Spleen (tissue), 11 donors: ENCODE data around the gene NT5DC2. TPM values are rescaled to one million over a fixed set of nuclear protein-coding genes. Genes with fewer than 3 reads are reported as not detected.

Experiments used
- DNase-seq: peaks from one replicate; pipeline ENCODE4 v3.0.0-alpha.2; 2020
- H3K27ac ChIP-seq, 8 donors: fragments of 200-600 bp; sonication (generic) in 7 of 8; 1 replicate in 4 of 8; 2 replicates in 4 of 8; pipeline versions ENCODE4 v1.5.0 to v1.8.0; 2016 to 2021; ENCODE audit warnings: inconsistent platforms in 4 of 8, mild to moderate bottlenecking in 4 of 8, moderate library complexity in 1 of 8
- H3K27me3 ChIP-seq, 7 donors: fragments of 200-600 bp; sonication (generic) in 6 of 7; replicated peaks in 1 of 7; 1 replicate in 4 of 7; 2 replicates in 3 of 7; pipeline versions ENCODE4 v1.5.0 to v1.8.0; 2016 to 2021; ENCODE audit warnings: inconsistent platforms in 3 of 7, mild to moderate bottlenecking in 1 of 7
- H3K36me3 ChIP-seq, 6 donors: fragments of 200-600 bp; sonication (generic) in 5 of 6; 1 replicate in 4 of 6; 2 replicates in 2 of 6; pipeline versions ENCODE4 v1.5.0 to v1.8.0; 2016 to 2021; ENCODE audit warnings: inconsistent platforms in 2 of 6
- H3K4me1 ChIP-seq, 6 donors: fragments of 200-600 bp; sonication (generic) in 5 of 6; 1 replicate in 3 of 6; 2 replicates in 3 of 6; pipeline versions ENCODE4 v1.5.0 to v1.8.0; 2016 to 2021; ENCODE audit warnings: inconsistent platforms in 3 of 6
- H3K4me3 ChIP-seq, 8 donors: fragments of 200-600 bp; sonication (generic) in 7 of 8; 1 replicate in 4 of 8; 2 replicates in 4 of 8; pipeline versions ENCODE4 v1.5.0 to v1.8.0; 2016 to 2021; ENCODE audit warnings: inconsistent platforms in 4 of 8, mild to moderate bottlenecking in 4 of 8, moderate library complexity in 2 of 8
- H3K9me3 ChIP-seq, 8 donors: fragments of 200-600 bp; sonication (generic) in 7 of 8; 1 replicate in 4 of 8; 2 replicates in 4 of 8; pipeline versions ENCODE4 v1.5.0 to v1.8.0; 2016 to 2021; ENCODE audit warnings: inconsistent platforms in 4 of 8
- CTCF ChIP-seq, 11 experiments: fragments of 200-600 bp in 7 of 11; fragments of 450-650 bp in 4 of 11; sonication (generic) in 4 of 11; IDR thresholded peaks in 8 of 11; conservative IDR thresholded peaks in 3 of 11; 1 replicate in 7 of 11; 2 replicates in 4 of 11; pipeline versions ENCODE4 v1.4.0 to v1.8.0; 2016 to 2021; ENCODE audit warnings: antibody characterized with exemption in 11 of 11, inconsistent platforms in 4 of 11, mild to moderate bottlenecking in 1 of 11
- POLR2A ChIP-seq, 3 donors: fragments of 450-650 bp; IDR thresholded peaks; one replicate each; pipeline ENCODE4 v1.5.1; 2017; ENCODE audit warnings: antibody characterized with exemption in 3 of 3, mild to moderate bottlenecking in 1 of 3
- POLR2AphosphoS5 ChIP-seq, 3 donors: sonication (generic); formaldehyde crosslinking; IDR thresholded peaks; one replicate each; pipeline ENCODE4 v1.5.1; 2017; ENCODE audit warnings: antibody characterized with exemption in 3 of 3
- WGBS, 5 donors: extraction: QIAGEN DNeasy Blood & Tissue Kit in 3 of 5; methylation state at CpG; one replicate each; pipeline versions ENCODE4 v1.1.5 to v1.1.7; 2013 to 2018; 5-methylcytosine and 5-hydroxymethylcytosine counted together
- intact Hi-C: fragments of 100-400 bp; cut with DNase I; formaldehyde crosslinking; loops from one replicate; pipeline ENCODE4 v1.15.0; 2023; ENCODE audit warnings: low total_unique reads
- polyA plus RNA-seq, 3 donors: library from polyadenylated mRNA; stranded (reverse); fragments of 200-250 nt; gene quantifications; one replicate each; pipeline ENCODE4 v1.2.1, GENCODE V29; 2013
- total RNA-seq, 7 donors: library from RNA; depleted of rRNA in 3 of 7; stranded (reverse); fragments of >200 nt in 3 of 7; fragmentation: NEBNext Ultra II Directional in 4 of 7; extraction: Animal tissue kit (Norgen Biotek cat#: 25700) in 4 of 7; gene quantifications; one replicate each; pipeline versions ENCODE4 v1.1.0 to v1.2.1, GENCODE V29; 2016 to 2021
- donor health status: healthy with polysubstance abuse.
- donor health status: DM: no; HTN: no; CAD: no; lungs with moderate emphysema.
- donor health status: DM: no; HTN: no; CAD: no.
- donor health status: Bipolar disorder and iron deficiency.
- donor health status: healthy.
- donor health status: DM: no; HTN: no; CAD: no.
- donor health status: DM: yes; HTN: yes; CAD: no.

The NT5DC2 gene
- total and polyA plus RNA-seq, 10 donors, result 7.8 to 26.0 (median 11.3) TPM

DNA sequence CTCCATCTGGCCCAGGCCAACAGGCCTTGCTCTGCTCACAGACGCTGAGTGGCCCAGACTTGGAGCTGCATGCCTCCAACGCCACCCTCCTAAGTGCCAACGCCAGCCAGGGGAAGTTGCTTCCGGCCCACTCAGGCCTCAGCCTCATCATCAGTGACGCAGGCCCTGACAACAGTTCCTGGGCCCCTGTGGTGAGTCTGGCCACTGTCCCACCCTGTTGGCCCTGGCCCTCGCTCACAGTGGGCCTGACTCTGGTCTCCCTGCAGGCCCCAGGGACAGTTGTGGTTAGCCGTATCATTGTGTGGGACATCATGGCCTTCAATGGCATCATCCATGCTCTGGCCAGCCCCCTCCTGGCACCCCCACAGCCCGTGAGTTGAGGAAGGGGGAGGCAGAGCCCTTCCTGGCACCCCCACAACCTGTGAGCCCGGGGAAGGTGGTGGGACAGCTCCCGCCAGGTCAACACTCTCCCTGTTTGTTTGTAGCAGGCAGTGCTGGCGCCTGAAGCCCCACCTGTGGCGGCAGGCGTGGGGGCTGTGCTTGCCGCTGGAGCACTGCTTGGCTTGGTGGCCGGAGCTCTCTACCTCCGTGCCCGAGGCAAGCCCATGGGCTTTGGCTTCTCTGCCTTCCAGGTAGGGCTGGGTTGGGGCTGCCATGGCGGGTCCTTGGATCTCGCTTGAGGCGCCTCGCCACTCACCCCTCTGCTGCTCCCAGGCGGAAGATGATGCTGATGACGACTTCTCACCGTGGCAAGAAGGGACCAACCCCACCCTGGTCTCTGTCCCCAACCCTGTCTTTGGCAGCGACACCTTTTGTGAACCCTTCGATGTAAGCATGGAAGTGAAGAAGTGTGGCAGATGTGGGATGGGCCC is 10.0 kb downstream of the NT5DC2 start:
- peaks cover 0 to 92% (median 33%) of the 10 kb centered on the region in 6 donors for H3K36me3 ChIP-seq
- no peak overlapping the region for H3K4me3 ChIP-seq
- H3K27me3 ChIP-seq, result no peaks in the 10 kb centered on the region
- H3K27ac ChIP-seq, result peak overlapping the region in 2 of 8 donors; percentile 34 to 61
- TF ChIP-seq POLR2AphosphoS5 (IDR thresholded peaks at IDR 0.05) (peak in 2 of 3 donors; percentile 18 to 57), POLR2A (IDR thresholded peaks at IDR 0.05) (no peak)
- peaks cover 10 to 69% (median 33%) of the 10 kb centered on the region in 6 donors for H3K4me1 ChIP-seq
- intact Hi-C loops, result no loop called here
- H3K9me3 ChIP-seq, result no peaks in the 10 kb centered on the region
- WGBS, 5 donors, result 88 to 92% (median 90%) methylated on average over 19 to 26 of the region's 26 CpGs
- DNase-seq, result peak; percentile 72

DNA sequence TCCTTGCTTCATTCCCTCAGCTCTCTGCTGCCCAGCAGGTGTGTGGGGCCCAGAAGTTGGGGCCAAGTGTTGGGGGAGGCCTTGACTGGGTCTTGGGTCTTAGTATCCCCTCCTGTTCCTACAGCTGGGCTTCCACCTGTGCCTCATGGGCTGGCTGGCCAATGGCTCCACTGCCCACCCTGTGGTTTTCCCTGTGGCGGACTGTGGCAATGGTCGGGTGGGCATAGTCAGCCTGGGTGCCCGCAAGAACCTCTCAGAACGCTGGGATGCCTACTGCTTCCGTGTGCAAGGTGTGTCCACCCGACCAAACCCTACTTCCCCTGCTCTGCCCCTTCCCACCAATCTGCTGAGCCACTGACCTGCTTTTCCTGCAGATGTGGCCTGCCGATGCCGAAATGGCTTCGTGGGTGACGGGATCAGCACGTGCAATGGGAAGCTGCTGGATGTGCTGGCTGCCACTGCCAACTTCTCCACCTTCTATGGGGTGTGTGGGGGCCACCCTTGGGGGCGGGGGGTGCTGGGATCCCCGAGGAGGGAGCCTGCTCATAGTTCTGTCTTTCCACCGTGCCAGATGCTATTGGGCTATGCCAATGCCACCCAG is 10.9 kb downstream of the NT5DC2 start:
- H3K4me1 ChIP-seq, result peaks cover 10 to 75% (median 33%) of the 10 kb centered on the region in 6 donors
- intact Hi-C loops, result no loop called here
- no peak overlapping the region for H3K4me3 ChIP-seq
- H3K9me3 ChIP-seq, result no peaks in the 10 kb centered on the region
- 79 to 95% (median 86%) methylated on average over 8 to 14 of the region's 14 CpGs for WGBS, 5 donors
- no peaks in the 10 kb centered on the region for H3K27me3 ChIP-seq
- peaks cover 0 to 92% (median 33%) of the 10 kb centered on the region in 6 donors for H3K36me3 ChIP-seq
- H3K27ac ChIP-seq, result peak overlapping the region in 1 of 8 donors; percentile 34
- DNase-seq, result peak; percentile 61
- no peak for TF ChIP-seq POLR2A (IDR thresholded peaks at IDR 0.05)

DNA sequence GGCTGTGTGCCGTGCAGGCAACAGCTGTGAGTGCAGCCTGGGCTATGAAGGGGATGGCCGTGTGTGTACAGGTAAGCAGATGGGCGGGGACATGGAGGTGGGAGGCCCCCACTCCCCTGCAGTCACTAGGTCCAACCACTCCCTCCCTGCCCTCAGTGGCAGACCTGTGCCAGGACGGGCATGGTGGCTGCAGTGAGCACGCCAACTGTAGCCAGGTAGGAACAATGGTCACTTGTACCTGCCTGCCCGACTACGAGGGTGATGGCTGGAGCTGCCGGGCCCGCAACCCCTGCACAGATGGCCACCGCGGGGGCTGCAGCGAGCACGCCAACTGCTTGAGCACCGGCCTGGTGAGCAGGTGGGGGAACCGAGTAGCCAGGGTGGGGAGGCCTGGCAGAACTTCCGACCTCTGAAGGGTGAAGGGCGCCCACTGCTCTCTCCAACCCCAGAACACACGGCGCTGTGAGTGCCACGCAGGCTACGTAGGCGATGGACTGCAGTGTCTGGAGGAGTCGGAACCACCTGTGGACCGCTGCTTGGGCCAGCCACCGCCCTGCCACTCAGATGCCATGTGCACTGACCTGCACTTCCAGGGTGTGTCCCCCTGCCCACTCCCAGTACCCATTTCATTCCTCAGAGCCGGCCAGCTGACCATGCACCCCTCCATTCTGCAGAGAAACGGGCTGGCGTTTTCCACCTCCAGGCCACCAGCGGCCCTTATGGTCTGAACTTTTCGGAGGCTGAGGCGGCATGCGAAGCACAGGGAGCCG is 11.6 kb downstream of the NT5DC2 start:
- peak; percentile 59 for DNase-seq
- H3K27me3 ChIP-seq, result no peaks in the 10 kb centered on the region
- WGBS, 5 donors, result 89 to 95% (median 94%) methylated on average over 10 to 33 of the region's 33 CpGs
- no peaks in the 10 kb centered on the region for H3K9me3 ChIP-seq
- peaks cover 0 to 94% (median 37%) of the 10 kb centered on the region in 6 donors for H3K36me3 ChIP-seq
- TF ChIP-seq CTCF (IDR thresholded peaks at IDR 0.05 in 8 of 11, conservative IDR thresholded peaks at IDR 0.05 in 3 of 11), result no peak
- peak in 2 of 3 donors; percentile 5 to 10 for TF ChIP-seq POLR2AphosphoS5 (IDR thresholded peaks at IDR 0.05)
- TF ChIP-seq POLR2A (IDR thresholded peaks at IDR 0.05), result no peak
- H3K4me1 ChIP-seq, result peaks cover 10 to 70% (median 31%) of the 10 kb centered on the region in 6 donors
- H3K27ac ChIP-seq, result no peak overlapping the region
- intact Hi-C loops, result no loop called here
- H3K4me3 ChIP-seq, result no peak overlapping the region

DNA sequence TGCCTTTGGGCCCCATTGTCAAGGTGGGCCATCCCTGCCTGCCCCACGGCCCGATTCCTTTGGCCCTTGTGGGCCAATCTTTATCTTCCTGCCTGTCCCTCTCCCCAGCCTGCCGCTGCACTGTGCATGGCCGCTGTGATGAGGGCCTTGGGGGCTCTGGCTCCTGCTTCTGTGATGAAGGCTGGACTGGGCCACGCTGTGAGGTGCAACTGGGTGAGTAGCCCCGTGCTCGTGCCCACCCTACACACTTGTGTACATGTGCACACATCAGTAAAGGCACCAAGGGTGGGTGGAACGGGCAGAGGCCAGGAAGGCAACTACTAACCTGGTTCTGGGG is 12.2 kb downstream of the NT5DC2 start:
- intact Hi-C loops, result no loop called here
- no peak for DNase-seq
- no peak for TF ChIP-seq POLR2A (IDR thresholded peaks at IDR 0.05)
- no peak for TF ChIP-seq POLR2AphosphoS5 (IDR thresholded peaks at IDR 0.05)
- TF ChIP-seq CTCF (IDR thresholded peaks at IDR 0.05 in 8 of 11, conservative IDR thresholded peaks at IDR 0.05 in 3 of 11), result no peak
- Histone ChIP-seq H3K4me3 (no peak overlapping the region), H3K27me3 (no peaks in the 10 kb centered on the region), H3K27ac (no peak overlapping the region), H3K4me1 (peaks cover 10 to 64% (median 28%) of the 10 kb centered on the region in 6 donors), H3K9me3 (no peaks in the 10 kb centered on the region), H3K36me3 (peaks cover 0 to 100% (median 40%) of the 10 kb centered on the region in 6 donors)
- WGBS, 5 donors, result 88 to 100% (median 91%) methylated on average over 6 to 8 of the region's 8 CpGs
